ENCODE data around the gene MRPS14.

DNA sequence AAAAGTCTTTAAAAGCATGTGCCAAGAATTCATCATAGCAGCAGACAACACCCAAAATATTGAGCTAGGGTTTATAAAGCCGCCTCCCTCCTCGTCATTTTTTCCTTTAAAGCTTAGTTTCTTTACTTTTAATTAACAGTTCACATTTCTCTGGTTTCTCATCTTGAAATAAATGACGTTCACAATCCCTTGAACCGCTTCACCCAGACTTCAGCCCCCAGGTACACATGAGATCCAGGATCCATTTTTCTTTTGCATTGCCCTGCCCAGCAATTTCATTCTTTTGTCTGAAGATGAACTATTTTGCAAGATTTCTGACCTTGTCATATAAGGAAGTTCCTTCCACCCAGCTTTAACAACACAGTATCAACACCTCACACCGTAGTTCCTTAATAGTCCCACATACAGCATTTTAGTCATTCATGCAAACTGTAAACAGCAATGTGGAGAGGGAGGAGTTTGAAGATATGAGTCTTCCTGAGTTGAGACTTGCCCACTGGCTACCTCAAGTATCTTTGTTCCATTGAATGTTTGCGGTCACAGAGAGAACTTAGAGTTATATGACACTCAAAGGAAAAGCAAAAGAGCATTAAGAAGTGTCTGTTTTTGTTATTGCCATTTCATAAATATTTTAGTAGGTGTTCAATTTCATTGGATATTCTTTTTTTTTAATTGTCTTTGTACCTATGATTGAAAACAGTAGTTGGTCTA is 58.8 kb downstream of the MRPS14 start:
- TF ChIP-seq POLR2AphosphoS5 (IDR thresholded peaks at IDR 0.05; ENCODE audit: borderline replicate concordance, low read depth, low read length) = no peak
- TF ChIP-seq EZH2 (IDR thresholded peaks at IDR 0.05) = no peak

Data from SK-N-MC (cell line).